Measurements from ENCODE around the gene CAPRIN2. TPM values are rescaled to one million over a fixed set of nuclear protein-coding genes. Genes with fewer than 3 reads are reported as not detected.

The CAPRIN2 gene
- polyA plus RNA-seq, 1 donor from 2014 or later, result 132 TPM

DNA sequence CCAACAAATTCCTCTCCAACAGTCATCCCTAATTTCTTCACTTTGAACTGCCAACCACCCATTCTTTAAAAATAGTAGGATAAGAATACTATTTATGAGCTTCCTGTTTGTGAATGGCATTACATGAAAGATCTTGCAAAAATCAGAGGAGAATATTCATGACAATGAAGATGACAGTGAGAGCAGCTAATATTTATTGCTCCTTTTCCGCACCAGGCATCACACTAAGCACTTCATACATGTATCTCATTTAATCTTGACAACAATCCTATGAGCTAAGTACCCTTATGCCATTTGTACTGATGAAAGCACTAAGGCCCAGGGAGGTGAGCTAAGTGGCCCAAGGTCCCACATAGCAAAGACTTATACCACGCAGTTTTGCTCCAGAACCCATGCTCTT, 37.3 kb upstream of the CAPRIN2 start:
- Histone ChIP-seq H3K9me3 (ENCODE audit: low read length) (no peaks in the 10 kb centered on the region), H2AFZ (ENCODE audit: low read depth, low read length) (no peak overlapping the region), H3K9ac (ENCODE audit: low read length) (no peak overlapping the region), H3F3A (ENCODE audit: insufficient read depth, low read length, poor library complexity, severe bottlenecking) (no peaks in the 10 kb centered on the region), H3K36me3 (ENCODE audit: insufficient read depth, low read length) (no peaks in the 10 kb centered on the region), H4K20me1 (ENCODE audit: insufficient read depth) (no peaks in the 10 kb centered on the region), H3K79me2 (replicated peaks; ENCODE audit: insufficient read depth, low read length) (no peaks in the 10 kb centered on the region), H3K27me3 (ENCODE audit: insufficient read depth, low read depth, low read length) (peaks cover 26% of the 10 kb centered on the region), H3K4me2 (ENCODE audit: low read length) (no peak overlapping the region), H3K27ac (ENCODE audit: low read length) (no peak overlapping the region), H3K9me2 (ENCODE audit: insufficient read depth, low read length) (no peaks in the 10 kb centered on the region), H3K4me3 (ENCODE audit: low read length) (no peak overlapping the region)
- TF ChIP-seq REST (IDR thresholded peaks at IDR 0.05; ENCODE audit: borderline replicate concordance) (no peak), SMC3 (conservative IDR thresholded peaks at IDR 0.05; ENCODE audit: poor library complexity) (no peak), EZH2 (IDR thresholded peaks at IDR 0.05; ENCODE audit: borderline replicate concordance, insufficient read depth, low read length, poor library complexity, severe bottlenecking) (no peak), POLR2AphosphoS5 (IDR thresholded peaks at IDR 0.05) (no peak), RAD21 (conservative IDR thresholded peaks at IDR 0.05) (no peak), EP300 (conservative IDR thresholded peaks at IDR 0.05; ENCODE audit: poor library complexity, severe bottlenecking) (no peak), TAF1 (IDR thresholded peaks at IDR 0.05; ENCODE audit: low read depth) (no peak), MXI1 (conservative IDR thresholded peaks at IDR 0.05; ENCODE audit: poor library complexity, severe bottlenecking) (no peak)
- TF ChIP-seq, protein P1, sequence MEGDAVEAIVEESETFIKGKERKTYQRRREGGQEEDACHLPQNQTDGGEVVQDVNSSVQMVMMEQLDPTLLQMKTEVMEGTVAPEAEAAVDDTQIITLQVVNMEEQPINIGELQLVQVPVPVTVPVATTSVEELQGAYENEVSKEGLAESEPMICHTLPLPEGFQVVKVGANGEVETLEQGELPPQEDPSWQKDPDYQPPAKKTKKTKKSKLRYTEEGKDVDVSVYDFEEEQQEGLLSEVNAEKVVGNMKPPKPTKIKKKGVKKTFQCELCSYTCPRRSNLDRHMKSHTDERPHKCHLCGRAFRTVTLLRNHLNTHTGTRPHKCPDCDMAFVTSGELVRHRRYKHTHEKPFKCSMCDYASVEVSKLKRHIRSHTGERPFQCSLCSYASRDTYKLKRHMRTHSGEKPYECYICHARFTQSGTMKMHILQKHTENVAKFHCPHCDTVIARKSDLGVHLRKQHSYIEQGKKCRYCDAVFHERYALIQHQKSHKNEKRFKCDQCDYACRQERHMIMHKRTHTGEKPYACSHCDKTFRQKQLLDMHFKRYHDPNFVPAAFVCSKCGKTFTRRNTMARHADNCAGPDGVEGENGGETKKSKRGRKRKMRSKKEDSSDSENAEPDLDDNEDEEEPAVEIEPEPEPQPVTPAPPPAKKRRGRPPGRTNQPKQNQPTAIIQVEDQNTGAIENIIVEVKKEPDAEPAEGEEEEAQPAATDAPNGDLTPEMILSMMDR (IDR thresholded peaks at IDR 0.05; ENCODE audit: poor library complexity, severe bottlenecking), result no peak

- no peak overlapping the region for H2AFZ ChIP-seq (ENCODE audit: low read depth, low read length)
- H3K27me3 ChIP-seq (ENCODE audit: insufficient read depth, low read depth, low read length), result no peaks in the 10 kb centered on the region
- no peaks in the 10 kb centered on the region for H3K36me3 ChIP-seq (ENCODE audit: insufficient read depth, low read length)
- H3K9me2 ChIP-seq (ENCODE audit: insufficient read depth, low read length), result no peaks in the 10 kb centered on the region
- no peaks in the 10 kb centered on the region for H3K9me3 ChIP-seq (ENCODE audit: low read length)
- no peaks in the 10 kb centered on the region for H3K79me2 ChIP-seq (replicated peaks; ENCODE audit: insufficient read depth, low read length)
- H4K20me1 ChIP-seq (ENCODE audit: insufficient read depth), result no peaks in the 10 kb centered on the region
- TF ChIP-seq SMC3 (conservative IDR thresholded peaks at IDR 0.05; ENCODE audit: poor library complexity), result no peak
- TF ChIP-seq EP300 (conservative IDR thresholded peaks at IDR 0.05; ENCODE audit: poor library complexity, severe bottlenecking), result no peak
- TF ChIP-seq POLR2AphosphoS5 (IDR thresholded peaks at IDR 0.05), result no peak
- no peak for TF ChIP-seq TAF1 (IDR thresholded peaks at IDR 0.05; ENCODE audit: low read depth)
- TF ChIP-seq, protein P1 (IDR thresholded peaks at IDR 0.05; ENCODE audit: poor library complexity, severe bottlenecking), result no peak
- TF ChIP-seq EZH2 (IDR thresholded peaks at IDR 0.05; ENCODE audit: borderline replicate concordance, insufficient read depth, low read length, poor library complexity, severe bottlenecking), result no peak
- no peak for TF ChIP-seq MXI1 (conservative IDR thresholded peaks at IDR 0.05; ENCODE audit: poor library complexity, severe bottlenecking)
- no peak for TF ChIP-seq RAD21 (conservative IDR thresholded peaks at IDR 0.05)
- no peak overlapping the region for H3K9ac ChIP-seq (ENCODE audit: low read length)
- no peak overlapping the region for H3K4me3 ChIP-seq (ENCODE audit: low read length)
- no peak overlapping the region for H3K4me2 ChIP-seq (ENCODE audit: low read length)
- no peaks in the 10 kb centered on the region for H3F3A ChIP-seq (ENCODE audit: insufficient read depth, low read length, poor library complexity, severe bottlenecking)
- no peak overlapping the region for H3K27ac ChIP-seq (ENCODE audit: low read length)
These were observed 34.0 kb upstream of the CAPRIN2 start for GRCh38 chr12:30788754-30789153.
